Heart left ventricle (tissue), 13 donors: ENCODE measurements around the gene NANOGP8.

Experiments used
- POLR2A ChIP-seq, 2 donors: fragments of 450-650 bp; IDR thresholded peaks; one replicate each; pipeline ENCODE4 v1.6.1; 2017; ENCODE audit warnings: antibody characterized with exemption in 2 of 2, mild to moderate bottlenecking in 2 of 2, moderate library complexity in 2 of 2
- TF ChIP-seq, protein P1 (sequence below), 12 donors: fragments of 200-600 bp; sonication (generic) in 4 of 12; IDR thresholded peaks; one replicate each; pipeline versions ENCODE4 v1.5.0 to v1.8.0; 2018 to 2022; ENCODE audit warnings: antibody characterized with exemption in 12 of 12, mild to moderate bottlenecking in 5 of 12
- donor health status: ischemic (EF 13 %, LVEDD 7.1; RV severe dilation, severe dysfunction).
- donor health status: DM: no; HTN: yes; CAD: no.
- donor health status: DM: no; HTN: no; CAD: no.
- donor health status: ischemic (EF 25% LVEDD 6.9; RV normal size, moderate dysfunction).
- donor health status: ischemic (EF 25% LVEDD 5.7; RV mildly dilated, moderate dysfunction).
- donor health status: ischemic (EF 35%, LVEDD 5.7; RV mildly dilated, moderate dysfunction).
- donor health status: nonischemic (EF 11% LVEDD 7.7; RV severe dilation, severe dysfunction).
- donor health status: DM: yes; HTN: yes; CAD: no.
- donor health status: PGD.
- donor health status: ischemic (EF 29% LVEDD 5.4; RV normal size, mild dysfunction).
- donor health status: nonischemic (EF 23%, LVEDD 6.1; RV moderate dilation, normal function).

DNA sequence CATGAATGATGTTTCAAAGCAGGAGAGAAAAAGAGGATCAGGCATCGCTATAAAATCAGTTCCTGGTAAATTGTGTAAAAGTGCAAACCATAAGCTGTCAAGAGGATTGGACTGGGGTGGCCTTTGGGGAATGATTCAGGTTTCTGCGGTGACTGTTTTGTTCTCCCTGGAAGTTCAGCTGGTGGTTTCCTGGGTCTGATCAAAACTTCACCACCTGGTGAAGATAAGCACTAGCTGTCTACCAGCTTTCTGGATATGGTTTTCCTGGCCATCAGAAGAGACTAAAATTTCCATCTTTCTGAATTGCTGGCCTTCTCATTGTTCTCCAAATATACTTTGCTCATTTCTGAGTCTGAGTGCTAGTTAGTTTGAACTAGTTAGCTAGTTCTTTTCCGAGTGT, 2.7 kb upstream of the NANOGP8 start:
- TF ChIP-seq, protein P1, sequence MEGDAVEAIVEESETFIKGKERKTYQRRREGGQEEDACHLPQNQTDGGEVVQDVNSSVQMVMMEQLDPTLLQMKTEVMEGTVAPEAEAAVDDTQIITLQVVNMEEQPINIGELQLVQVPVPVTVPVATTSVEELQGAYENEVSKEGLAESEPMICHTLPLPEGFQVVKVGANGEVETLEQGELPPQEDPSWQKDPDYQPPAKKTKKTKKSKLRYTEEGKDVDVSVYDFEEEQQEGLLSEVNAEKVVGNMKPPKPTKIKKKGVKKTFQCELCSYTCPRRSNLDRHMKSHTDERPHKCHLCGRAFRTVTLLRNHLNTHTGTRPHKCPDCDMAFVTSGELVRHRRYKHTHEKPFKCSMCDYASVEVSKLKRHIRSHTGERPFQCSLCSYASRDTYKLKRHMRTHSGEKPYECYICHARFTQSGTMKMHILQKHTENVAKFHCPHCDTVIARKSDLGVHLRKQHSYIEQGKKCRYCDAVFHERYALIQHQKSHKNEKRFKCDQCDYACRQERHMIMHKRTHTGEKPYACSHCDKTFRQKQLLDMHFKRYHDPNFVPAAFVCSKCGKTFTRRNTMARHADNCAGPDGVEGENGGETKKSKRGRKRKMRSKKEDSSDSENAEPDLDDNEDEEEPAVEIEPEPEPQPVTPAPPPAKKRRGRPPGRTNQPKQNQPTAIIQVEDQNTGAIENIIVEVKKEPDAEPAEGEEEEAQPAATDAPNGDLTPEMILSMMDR (IDR thresholded peaks at IDR 0.05), result no peak
- no peak for TF ChIP-seq POLR2A (IDR thresholded peaks at IDR 0.05)
